HG02840 (cell line): ENCODE measurements around the gene SPANXB1.
"Not testable (repeated sequence)": the region's sequence is repeated elsewhere in the genome, so short reads cannot be mapped to it uniquely, and the experiment has no call there.

Source experiments
- ATAC-seq: cut with Tn5 transposase; IDR thresholded peaks from one replicate; pipeline ENCODE4 v1.9.1; 2021; ENCODE audit warnings: mild to moderate bottlenecking, moderate library complexity, moderate number of reproducible peaks; ENCODE audit not compliant: unreplicated experiment, low FRiP score

The SPANXB1 gene

DNA sequence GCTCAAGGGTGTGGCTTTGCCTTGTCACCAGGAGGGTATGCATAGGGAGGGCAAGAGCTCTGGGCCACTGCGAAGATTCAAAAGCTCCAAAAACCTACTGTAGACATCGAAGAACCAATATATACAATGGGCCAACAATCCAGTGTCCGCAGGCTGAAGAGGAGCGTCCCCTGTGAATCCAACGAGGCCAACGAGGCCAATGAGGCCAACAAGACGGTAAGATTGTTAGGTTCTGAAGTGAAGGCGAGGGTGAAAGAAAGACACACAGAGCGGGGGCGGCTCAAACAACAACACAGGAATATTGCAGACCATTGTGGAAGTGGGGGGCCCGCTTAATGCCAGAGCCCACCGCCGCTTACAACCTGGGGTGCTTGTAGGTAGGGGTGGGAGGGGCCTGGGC lies at the start of gene SPANXB1:
TSS of gene SPANXB1 (plus strand) at position 27 of the 400 bp plus-strand sequence. CDS start at position 127, 100 bp downstream.
- ATAC-seq = not testable (repeated sequence)

DNA sequence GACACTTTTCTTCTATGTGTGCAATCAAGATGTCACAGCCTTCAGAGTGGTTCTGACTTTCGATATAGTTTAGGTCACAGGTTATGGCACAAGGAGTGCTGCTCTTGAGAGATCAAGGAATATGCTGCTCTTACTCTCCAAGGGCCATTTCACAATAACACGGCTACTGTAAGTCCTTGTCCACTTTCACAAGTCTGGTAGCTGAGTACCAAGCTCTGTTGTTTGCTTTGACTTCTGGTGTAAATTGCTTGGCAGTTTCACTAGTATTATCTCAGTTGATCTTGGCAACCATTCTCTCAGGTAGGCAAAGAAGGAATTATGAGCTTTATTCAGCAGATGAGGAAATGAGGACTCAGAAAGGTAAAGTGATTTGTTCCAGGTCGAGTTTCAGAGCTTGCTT lies 35.4 kb upstream of the SPANXB1 start:
- ATAC-seq = no peak

DNA sequence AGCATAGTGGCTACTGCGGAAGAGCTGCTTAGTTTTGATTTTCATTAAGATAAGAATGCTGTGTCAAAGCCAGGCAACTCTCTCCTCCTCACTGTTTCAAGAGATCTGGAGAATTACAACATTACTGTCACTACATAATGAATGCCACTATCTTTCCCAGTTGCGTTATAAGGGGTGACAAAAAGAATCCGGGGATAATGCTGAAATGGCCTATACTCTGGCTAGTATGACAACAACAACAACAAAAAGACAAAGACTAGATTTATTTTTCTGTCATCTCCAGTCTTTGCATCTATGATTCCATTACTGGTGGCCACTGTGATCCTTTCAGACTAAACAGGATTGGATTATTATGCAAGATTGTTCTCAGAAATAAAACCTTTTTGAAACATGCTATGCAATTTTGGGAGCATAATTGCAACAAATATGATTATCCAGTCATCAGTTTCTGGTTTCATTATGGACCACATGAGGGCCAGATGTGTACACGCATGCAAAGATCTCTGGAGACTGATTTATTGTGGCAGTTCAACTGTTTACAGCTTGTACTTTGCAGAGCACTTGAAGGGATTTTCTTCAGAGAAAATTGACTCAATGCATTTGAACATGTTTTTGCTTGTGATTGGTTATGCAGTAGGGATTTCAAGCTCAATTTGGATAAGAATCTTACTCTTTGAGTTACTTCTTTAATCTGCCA lies 31.1 kb upstream of the SPANXB1 start:
- no peak for ATAC-seq

GRCh38 chrX:140975472-140975871 lies 26.9 kb upstream of the SPANXB1 start:
- ATAC-seq = no peak

DNA sequence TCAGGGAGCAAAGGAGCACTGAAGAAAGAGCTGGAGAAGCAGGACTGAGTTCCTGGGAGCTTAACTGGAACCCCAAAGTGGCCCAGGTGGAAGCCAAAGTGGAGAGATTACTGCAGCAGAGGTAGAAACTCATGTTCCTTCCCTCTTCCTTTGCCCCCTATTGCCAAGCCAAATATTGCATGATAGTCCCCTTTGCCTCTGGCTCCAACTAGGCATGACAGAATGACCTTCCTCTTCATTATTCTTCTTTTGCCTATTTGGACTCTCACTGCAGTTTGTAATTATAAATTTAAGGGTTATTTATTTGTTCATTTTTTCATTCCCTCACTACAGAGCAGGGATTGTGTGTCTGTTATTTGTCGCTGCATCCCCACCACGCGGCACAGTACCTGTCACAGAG lies 22.1 kb upstream of the SPANXB1 start:
- no peak for ATAC-seq

GRCh38 chrX:140983730-140984129 lies 18.7 kb upstream of the SPANXB1 start:
- no peak for ATAC-seq

GRCh38 chrX:141005243-141005642 lies 2.8 kb downstream of the SPANXB1 start:
- not testable (repeated sequence) for ATAC-seq

- ATAC-seq = not testable (repeated sequence)
These were observed 41.9 kb downstream of the SPANXB1 start for GRCh38 chrX:141044246-141044645.

GRCh38 chrX:141049878-141050277 lies 47.5 kb downstream of the SPANXB1 start:
- ATAC-seq = not testable (repeated sequence)

- ATAC-seq = not testable (repeated sequence)
These were observed 49.7 kb downstream of the SPANXB1 start for GRCh38 chrX:141052098-141052497.
